HG02763 (cell line): Measurements from ENCODE around the gene AKR1E2.

Experiments used
- ATAC-seq: cut with Tn5 transposase; IDR thresholded peaks from one replicate; pipeline ENCODE4 v1.9.1; 2021; ENCODE audit warnings: mild to moderate bottlenecking, moderate library complexity; ENCODE audit not compliant: unreplicated experiment

The AKR1E2 gene

GRCh38 chr10:4889959-4890358 is 64.0 kb downstream of the AKR1E2 start:
- no peak for ATAC-seq

GRCh38 chr10:4892681-4893080 is 66.7 kb downstream of the AKR1E2 start:
- ATAC-seq, result no peak

- no peak for ATAC-seq
Observed at GRCh38 chr10:4894335-4894734, 68.3 kb downstream of the AKR1E2 start.
